SJSA1 (cell line): ENCODE measurements around the gene TXNRD1. TPM values are rescaled to one million over a fixed set of nuclear protein-coding genes. Genes with fewer than 3 reads are reported as not detected.
"Not testable (repeated sequence)": the region's sequence is repeated elsewhere in the genome, so short reads cannot be mapped to it uniquely, and the experiment has no call there.

ENCODE experiments used
- DNase-seq, 2 experiments: peaks; one replicate each; pipeline ENCODE4 v3.0.0-alpha.2; 2015 to 2020; ENCODE audit warnings: low spot score in 2 of 2, low read depth in 1 of 2
- H3K27ac ChIP-seq: fragments of 250-450 bp; sonication (Bioruptor Pico); 2 replicates; pipeline ENCODE4 v1.5.1; 2020; ENCODE audit warnings: mild to moderate bottlenecking, moderate library complexity
- H3K27me3 ChIP-seq: fragments of 250-450 bp; sonication (Bioruptor Pico); replicated peaks from 2 replicates; pipeline ENCODE4 v1.5.1; 2020; ENCODE audit warnings: mild to moderate bottlenecking, moderate library complexity
- H3K36me3 ChIP-seq: fragments of 250-450 bp; sonication (Bioruptor Pico); 2 replicates; pipeline ENCODE4 v1.5.1; 2020; ENCODE audit warnings: mild to moderate bottlenecking
- H3K4me1 ChIP-seq: fragments of 250-450 bp; sonication (Bioruptor Pico); replicated peaks from 2 replicates; pipeline ENCODE4 v1.6.1; 2021; ENCODE audit warnings: mild to moderate bottlenecking
- H3K4me3 ChIP-seq: fragments of 250-450 bp; sonication (Bioruptor Pico); 2 replicates; pipeline ENCODE4 v1.5.1; 2020; ENCODE audit warnings: mild to moderate bottlenecking
- H3K9me3 ChIP-seq: fragments of 250-450 bp; sonication (Bioruptor Pico); replicated peaks from 2 replicates; pipeline ENCODE4 v1.5.1; 2020; ENCODE audit warnings: mild to moderate bottlenecking
- total RNA-seq: library from RNA; depleted of rRNA; stranded (reverse); fragments of >200 nt; shearing (Covaris generic); gene quantifications from 2 replicates; pipeline ENCODE4 v1.2.3, GENCODE V29; 2014

The TXNRD1 gene
- total RNA-seq, 1 experiment from 2014 or later: 378 TPM

DNA sequence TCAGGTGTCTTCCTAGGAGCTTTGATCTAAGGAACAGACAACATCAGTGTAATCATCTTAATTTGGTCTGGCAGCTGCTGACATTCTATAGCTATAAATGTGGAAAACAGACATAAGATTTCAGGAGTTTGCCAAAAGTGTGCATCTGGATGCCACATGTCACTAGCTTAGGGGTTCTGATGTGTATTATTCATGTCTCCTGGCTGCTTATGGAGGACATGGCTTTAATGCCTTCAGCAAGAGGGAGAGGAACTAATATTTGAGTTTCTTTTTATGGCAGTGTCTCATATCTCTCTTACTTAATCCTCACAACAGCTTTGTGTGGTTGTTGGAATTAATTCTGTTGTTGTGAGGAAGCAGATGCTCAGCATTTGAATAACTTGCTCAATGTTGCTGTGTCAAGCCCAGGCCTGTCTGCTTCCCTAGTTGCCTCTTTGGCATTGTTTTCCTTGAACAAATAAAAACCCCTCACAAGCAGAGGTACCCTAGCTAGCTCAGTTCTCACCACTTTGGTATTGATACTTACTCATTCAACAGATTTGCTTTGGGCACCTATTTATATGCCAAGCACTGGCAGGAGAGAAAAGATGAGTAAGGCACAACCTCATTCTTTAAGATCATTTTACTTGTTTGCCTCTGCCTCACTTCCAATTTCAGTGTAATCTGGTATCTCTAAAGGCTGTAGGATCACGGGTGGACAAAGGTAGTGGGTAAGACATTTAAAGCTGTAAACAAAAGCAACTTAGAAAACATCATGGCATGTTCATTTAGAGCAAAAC is 48.2 kb downstream of the TXNRD1 start:
- H3K36me3 ChIP-seq: no peaks in the 10 kb centered on the region
- no peak for DNase-seq
- no peaks in the 10 kb centered on the region for H3K9me3 ChIP-seq
- H3K4me3 ChIP-seq: no peak overlapping the region
- H3K27me3 ChIP-seq: no peaks in the 10 kb centered on the region
- H3K27ac ChIP-seq: no peak overlapping the region
- 0 out of 2 replicates have a peak, but pooled peaks cover 6% of the 10 kb centered on the region for H3K4me1 ChIP-seq

DNA sequence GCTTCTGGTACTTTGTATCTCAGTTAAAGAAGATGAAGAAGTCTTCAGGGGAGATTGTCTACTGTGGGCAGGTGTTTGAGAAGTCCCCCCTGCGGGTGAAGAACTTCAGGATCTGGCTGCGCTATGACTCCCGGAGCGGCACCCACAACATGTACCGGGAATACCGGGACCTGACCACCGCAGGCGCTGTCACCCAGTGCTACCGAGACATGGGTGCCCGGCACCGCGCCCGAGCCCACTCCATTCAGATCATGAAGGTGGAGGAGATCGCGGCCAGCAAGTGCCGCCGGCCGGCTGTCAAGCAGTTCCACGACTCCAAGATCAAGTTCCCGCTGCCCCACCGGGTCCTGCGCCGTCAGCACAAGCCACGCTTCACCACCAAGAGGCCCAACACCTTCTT is 49.9 kb downstream of the TXNRD1 start:
- H3K27ac ChIP-seq, H3K36me3 ChIP-seq, H3K9me3 ChIP-seq, H3K4me3 ChIP-seq, H3K27me3 ChIP-seq, DNase-seq, H3K4me1 ChIP-seq: not testable (repeated sequence)

DNA sequence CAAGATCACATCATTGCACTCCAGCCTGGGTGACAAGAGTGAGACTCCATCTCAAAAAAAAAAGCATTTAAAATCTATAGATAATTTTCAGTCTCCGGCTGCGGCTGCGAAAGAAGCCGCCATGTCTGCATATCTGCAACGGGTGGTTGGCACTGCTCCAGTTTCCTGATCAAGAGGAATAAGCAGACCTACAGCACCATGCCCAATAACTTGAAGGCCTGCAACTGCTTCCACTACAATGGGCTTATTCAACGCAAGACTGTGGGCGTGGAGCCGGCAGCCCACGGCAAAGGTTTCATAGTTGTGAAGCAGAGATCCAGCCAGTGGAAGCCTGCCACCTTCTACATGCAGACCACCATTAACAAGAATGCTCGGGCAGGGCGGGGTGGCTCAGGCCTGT is 57.4 kb downstream of the TXNRD1 start:
- Histone ChIP-seq H3K9me3 (no peaks in the 10 kb centered on the region), H3K27me3 (no peaks in the 10 kb centered on the region), H3K4me1 (peaks cover 25% of the 10 kb centered on the region), H3K36me3 (peaks cover 11% of the 10 kb centered on the region), H3K27ac (no peak overlapping the region), H3K4me3 (no peak overlapping the region)
- no peak for DNase-seq

DNA sequence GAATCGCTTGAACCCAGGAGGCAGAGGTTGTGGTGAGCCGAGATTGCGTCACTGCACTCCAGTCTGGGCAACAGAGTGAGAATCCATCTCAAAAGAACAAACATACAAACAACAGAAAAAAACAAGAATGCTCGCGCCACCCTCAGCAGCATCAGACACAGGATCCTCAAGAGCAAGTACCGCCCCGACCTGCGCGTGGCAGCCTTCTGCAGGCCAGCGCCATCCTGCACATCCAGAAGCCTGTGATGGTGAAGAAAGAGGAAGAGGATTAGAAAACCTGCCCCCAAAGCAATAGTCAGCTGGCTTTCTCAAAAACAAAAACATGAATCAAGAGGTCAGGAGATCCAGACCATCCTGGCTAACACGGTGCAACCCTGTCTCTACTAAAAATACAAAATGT is 57.9 kb downstream of the TXNRD1 start:
- Histone ChIP-seq H3K36me3 (peaks cover 11% of the 10 kb centered on the region), H3K27ac (no peak overlapping the region), H3K4me3 (no peak overlapping the region), H3K27me3 (no peaks in the 10 kb centered on the region), H3K9me3 (no peaks in the 10 kb centered on the region), H3K4me1 (peaks cover 30% of the 10 kb centered on the region)
- no peak for DNase-seq

DNA sequence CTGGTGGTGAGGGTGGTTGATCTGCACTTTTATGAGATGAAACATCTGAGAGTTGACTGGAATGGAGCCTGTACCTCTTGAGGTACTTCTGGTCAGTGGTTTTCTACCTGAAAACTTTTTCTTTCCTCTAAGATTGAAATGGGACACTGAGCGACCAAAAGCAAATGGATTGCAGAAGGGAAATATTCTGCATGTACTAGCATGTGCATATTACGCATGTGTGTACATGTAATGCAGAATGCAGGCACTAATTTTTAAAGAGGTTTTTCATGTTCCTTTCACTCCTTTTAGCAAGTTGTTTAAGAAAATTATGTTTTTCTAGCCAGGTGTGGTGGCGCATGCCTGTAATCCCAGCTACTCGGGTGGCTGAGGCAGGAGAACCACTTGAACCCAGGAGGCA is 59.2 kb downstream of the TXNRD1 start:
- DNase-seq: no peak

DNA sequence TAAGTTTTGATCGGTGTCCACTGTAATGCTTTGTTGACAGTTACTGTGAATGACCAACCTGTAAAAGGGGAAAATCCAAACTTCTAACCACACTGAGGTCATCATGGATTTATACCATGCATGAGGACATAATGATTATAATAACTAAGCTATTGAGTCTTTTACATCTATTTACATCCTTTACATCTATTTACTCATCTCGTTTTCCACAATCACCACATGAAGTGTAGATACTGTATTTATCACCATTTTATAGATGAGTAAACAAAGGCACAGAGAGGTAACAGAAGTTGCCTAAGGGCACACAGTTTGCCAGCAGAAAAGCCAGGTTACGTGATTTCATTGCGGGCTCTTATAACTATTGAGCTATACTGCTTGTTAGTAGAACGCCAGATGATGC is 60.1 kb downstream of the TXNRD1 start:
- no peak for DNase-seq
- Histone ChIP-seq H3K36me3 (peaks cover 7% of the 10 kb centered on the region), H3K4me3 (no peak overlapping the region), H3K4me1 (peaks cover 51% of the 10 kb centered on the region), H3K27me3 (no peaks in the 10 kb centered on the region), H3K9me3 (no peaks in the 10 kb centered on the region), H3K27ac (peak overlapping the region; percentile 88)

More for the DNA sequence above, 59.2 kb downstream of the TXNRD1 start:
- H3K27me3 ChIP-seq: no peaks in the 10 kb centered on the region
- H3K36me3 ChIP-seq: peaks cover 11% of the 10 kb centered on the region
- no peak overlapping the region for H3K4me3 ChIP-seq
- H3K4me1 ChIP-seq: peaks cover 43% of the 10 kb centered on the region
- no peaks in the 10 kb centered on the region for H3K9me3 ChIP-seq
- H3K27ac ChIP-seq: no peak overlapping the region

DNA sequence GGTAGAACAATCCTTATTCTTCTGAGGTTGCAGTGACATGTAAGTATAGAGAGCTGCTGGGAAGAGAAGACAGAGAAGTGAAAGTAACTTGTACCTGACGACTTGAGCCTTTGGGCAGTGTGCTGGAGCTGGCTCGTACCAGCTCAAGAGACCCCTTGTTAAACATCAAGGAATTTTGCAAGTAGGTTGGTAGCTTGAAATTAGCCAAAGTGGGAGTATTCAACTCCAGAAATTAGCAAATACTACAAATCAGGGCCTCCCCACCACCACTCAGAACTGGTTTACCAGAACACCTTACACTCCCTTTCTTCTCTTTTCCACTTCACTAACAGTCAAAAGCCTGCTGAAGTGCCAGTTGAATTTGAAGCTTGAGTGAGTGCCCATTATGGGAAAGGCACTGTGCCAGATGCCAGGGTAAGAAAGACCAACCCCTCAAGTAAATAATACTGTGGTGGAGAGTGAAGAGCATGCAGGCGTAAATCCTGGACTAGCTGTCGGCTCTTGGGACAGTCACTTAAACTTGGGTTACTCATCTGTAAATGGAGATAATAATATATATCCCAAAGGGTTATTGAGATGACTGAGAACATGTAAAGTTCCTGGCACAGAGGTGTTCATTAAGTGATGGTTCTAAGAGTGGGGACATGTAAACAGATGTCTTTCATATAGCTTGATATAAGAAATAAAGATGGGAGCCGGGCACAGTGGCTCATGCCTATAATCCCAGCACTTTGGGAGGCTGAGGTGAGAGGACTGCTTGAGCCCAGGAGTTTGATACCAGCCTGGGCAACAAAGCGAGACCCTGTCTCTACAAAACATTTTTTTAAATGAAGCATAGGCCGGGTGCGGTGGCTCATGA is 60.9 kb downstream of the TXNRD1 start:
- H3K27me3 ChIP-seq: no peaks in the 10 kb centered on the region
- no peak overlapping the region for H3K4me3 ChIP-seq
- H3K9me3 ChIP-seq: no peaks in the 10 kb centered on the region
- peak in 1 of 2 experiments; percentile 34 for DNase-seq
- H3K4me1 ChIP-seq: peaks cover 58% of the 10 kb centered on the region
- H3K36me3 ChIP-seq: peaks cover 7% of the 10 kb centered on the region
- peak overlapping the region; percentile 88 for H3K27ac ChIP-seq

DNA sequence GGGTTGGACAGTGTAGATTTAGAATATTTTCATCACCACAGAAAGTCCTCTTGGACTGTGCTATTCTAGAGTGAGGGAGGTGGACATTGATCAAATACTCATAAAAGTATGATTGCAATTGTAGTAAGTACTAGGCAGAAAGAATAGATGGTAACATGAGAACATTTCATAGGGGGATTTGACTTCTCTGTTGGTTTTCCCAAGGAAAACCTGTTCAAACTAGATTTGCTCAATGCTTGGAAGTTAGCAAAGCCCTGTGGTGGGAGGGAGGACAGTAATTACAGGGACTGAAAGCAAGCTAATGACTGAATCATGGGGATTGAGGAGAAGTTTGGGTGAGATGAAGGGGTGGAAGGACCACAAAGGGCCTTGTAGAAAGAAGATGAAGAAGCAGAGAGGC is 63.6 kb downstream of the TXNRD1 start:
- Histone ChIP-seq H3K9me3 (no peaks in the 10 kb centered on the region), H3K4me3 (no peak overlapping the region), H3K27me3 (no peaks in the 10 kb centered on the region), H3K27ac (peak overlapping the region; percentile 92), H3K36me3 (peaks cover 4% of the 10 kb centered on the region; the same call in 1 of the 2 replicates), H3K4me1 (peaks cover 68% of the 10 kb centered on the region)
- no peak for DNase-seq

DNA sequence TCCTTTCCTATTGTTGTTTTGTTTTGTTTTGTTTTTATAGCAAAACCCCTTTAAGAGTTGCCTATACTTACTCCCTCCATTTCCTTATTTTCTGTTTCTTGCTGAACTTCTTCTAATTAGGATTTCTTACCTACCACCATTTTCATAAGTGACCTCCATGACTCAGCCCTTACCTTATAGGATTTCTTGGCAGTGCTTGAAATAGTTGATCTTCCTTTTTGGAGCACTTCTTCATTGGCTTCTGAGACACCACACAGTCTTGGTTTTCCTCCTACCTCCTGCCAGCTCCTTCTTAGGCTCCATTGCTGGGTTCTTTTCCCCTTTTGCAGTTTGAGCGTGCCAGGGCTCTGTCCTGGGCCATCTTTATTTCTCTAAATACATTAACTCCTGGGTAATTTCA is 64.5 kb downstream of the TXNRD1 start:
- DNase-seq: no peak
- H3K4me1 ChIP-seq: peaks cover 68% of the 10 kb centered on the region
- no peaks in the 10 kb centered on the region for H3K9me3 ChIP-seq
- peak overlapping the region; percentile 10 for H3K4me3 ChIP-seq
- H3K36me3 ChIP-seq: peaks cover 4% of the 10 kb centered on the region; the same call in 1 of the 2 replicates
- H3K27me3 ChIP-seq: no peaks in the 10 kb centered on the region
- H3K27ac ChIP-seq: peak overlapping the region; percentile 92

DNA sequence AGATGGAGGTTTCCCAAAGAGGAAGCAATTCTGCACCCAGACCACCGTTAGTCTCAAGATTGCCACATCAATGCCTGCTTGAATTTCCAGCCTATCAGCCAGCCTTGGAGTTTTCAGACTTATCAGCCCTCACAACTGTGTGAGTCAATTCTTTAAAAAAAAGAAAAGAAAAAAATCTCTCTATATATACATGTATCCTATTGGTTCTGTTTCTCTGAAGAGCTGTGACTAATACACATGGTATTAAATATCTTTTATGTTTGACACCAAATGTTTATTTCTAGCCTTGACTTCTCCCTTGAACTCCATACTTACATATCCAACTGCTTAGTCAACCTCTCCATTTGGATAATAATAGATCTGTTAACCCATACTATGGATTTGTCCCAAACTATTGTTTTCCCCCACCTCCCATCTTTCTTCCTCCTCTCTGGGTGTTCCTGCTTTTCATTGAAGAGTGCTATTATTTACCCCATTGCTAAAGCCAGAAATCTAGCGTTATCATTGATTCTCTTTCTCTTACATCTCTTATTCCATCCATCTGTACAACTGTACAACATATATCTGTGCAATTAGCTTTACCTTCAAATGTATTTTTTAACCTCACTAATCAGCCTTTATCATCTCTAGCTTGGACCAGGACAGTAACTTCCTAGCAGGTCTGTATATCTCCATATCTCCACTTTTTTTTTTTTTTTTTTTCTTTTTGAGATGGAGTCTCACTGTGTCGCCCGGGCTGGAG is 65.3 kb downstream of the TXNRD1 start:
- no peaks in the 10 kb centered on the region for H3K36me3 ChIP-seq
- DNase-seq: peak; percentile 76 to 90
- no peaks in the 10 kb centered on the region for H3K27me3 ChIP-seq
- H3K27ac ChIP-seq: peak overlapping the region; percentile 92
- H3K4me3 ChIP-seq: peak overlapping the region; percentile 10
- peaks cover 69% of the 10 kb centered on the region for H3K4me1 ChIP-seq
- no peaks in the 10 kb centered on the region for H3K9me3 ChIP-seq

DNA sequence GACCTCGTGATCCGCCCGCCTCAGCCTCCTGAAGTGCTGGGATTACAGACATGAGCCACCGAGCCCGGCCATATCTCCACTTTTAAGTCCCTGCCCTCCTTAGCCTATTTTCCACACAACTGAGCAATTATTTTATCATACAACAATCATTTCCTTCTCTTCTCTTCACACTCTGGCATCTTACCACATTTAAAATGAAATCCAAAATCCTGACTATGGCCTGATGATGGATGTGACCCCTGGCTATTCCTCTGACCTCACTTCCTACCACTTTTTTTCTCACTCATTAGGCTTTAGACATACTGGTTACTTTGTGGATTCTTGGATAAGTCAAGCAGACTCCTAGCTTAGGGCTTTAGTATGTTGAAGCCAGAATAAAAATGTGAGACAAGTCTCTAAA is 66.1 kb downstream of the TXNRD1 start:
- no peak for DNase-seq
- H3K4me1 ChIP-seq: peaks cover 69% of the 10 kb centered on the region

DNA sequence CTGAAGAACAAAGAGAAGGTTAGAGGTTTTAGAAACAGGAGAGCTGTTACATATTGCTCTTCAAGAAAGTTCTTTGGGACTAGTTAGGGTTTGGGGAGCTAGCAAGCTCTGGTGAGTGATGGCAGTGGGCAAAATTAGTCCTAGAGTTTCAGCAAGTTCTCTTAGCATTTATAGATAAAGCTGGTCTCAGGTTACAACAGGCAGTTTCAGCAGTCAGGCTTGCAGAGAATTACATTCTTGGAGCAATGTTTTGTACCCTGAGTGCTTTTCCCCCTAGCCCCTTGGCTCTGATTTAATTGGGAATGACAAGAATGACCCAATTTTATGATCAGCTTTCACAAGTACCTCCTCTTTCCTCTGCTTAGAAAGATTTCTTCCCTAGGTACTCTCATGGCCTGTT is 66.5 kb downstream of the TXNRD1 start:
- Histone ChIP-seq H3K36me3 (peaks cover 3% of the 10 kb centered on the region), H3K27ac (peak overlapping the region; percentile 34; the same call in 1 of the 2 replicates), H3K9me3 (no peaks in the 10 kb centered on the region), H3K4me3 (no peak overlapping the region), H3K4me1 (peaks cover 65% of the 10 kb centered on the region), H3K27me3 (no peaks in the 10 kb centered on the region)
- DNase-seq: no peak

More for the DNA sequence above, 66.1 kb downstream of the TXNRD1 start:
- H3K36me3 ChIP-seq: no peaks in the 10 kb centered on the region
- peak overlapping the region; percentile 34; the same call in 1 of the 2 replicates for H3K27ac ChIP-seq
- H3K4me3 ChIP-seq: no peak overlapping the region
- H3K27me3 ChIP-seq: no peaks in the 10 kb centered on the region
- H3K9me3 ChIP-seq: no peaks in the 10 kb centered on the region

DNA sequence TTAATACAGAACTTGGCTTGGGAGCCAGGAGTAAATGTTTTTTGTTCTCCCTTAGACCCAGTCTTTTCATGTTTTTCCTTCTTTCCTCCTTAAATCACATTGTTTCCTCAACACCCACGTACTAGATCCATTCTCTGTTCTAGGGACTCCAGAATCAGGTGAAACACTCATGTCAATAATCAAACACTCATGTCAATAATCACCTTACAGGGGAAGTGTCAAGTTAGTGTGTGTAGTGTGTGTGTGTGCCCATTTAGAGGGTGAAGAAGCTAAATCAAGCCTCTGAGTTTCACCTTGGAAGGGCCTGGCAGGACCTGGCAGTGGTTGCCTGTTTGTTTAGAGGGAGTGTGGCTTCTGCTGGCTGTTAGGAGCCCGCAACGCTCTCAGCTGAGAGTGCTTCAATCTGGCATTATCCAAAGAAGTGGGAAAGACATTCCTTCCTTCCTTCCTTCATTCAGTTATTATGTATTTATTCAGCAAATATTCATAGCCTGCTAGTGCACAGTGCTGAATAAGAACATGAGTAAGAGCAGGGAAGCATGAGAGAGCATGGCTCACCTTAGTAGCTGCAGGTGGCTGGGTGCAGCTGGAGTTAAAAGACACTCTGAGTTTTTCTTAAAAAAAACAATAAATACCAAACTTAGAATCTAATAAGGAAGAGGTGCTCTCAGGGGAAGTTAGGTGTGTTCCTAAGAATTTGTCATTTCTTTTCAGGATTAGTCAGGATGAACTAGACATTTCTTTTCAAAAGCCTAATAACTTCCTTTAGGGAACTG is 70.3 kb downstream of the TXNRD1 start:
- H3K4me1 ChIP-seq: peaks cover 38% of the 10 kb centered on the region
- H3K36me3 ChIP-seq: peaks cover 35% of the 10 kb centered on the region
- H3K4me3 ChIP-seq: no peak overlapping the region
- H3K27ac ChIP-seq: peak overlapping the region; percentile 95
- DNase-seq: no peak
- H3K27me3 ChIP-seq: no peaks in the 10 kb centered on the region
- no peaks in the 10 kb centered on the region for H3K9me3 ChIP-seq
